ELF-1 (cell line): Measurements from ENCODE around the gene FGF4.

ENCODE experiments used
- DNase-seq: peaks from one replicate; pipeline ENCODE4 v3.0.0-alpha.2; 2016; ENCODE audit warnings: low read depth, low spot score

FGF4 gene

GRCh38 chr11:69775163-69775755, at the start of gene FGF4:
Gene FGF4, minus strand, starts transcription at chr11:69775341. Its CDS starts 257 bp downstream, at chr11:69775084.
- peak; percentile 71 for DNase-seq

DNA sequence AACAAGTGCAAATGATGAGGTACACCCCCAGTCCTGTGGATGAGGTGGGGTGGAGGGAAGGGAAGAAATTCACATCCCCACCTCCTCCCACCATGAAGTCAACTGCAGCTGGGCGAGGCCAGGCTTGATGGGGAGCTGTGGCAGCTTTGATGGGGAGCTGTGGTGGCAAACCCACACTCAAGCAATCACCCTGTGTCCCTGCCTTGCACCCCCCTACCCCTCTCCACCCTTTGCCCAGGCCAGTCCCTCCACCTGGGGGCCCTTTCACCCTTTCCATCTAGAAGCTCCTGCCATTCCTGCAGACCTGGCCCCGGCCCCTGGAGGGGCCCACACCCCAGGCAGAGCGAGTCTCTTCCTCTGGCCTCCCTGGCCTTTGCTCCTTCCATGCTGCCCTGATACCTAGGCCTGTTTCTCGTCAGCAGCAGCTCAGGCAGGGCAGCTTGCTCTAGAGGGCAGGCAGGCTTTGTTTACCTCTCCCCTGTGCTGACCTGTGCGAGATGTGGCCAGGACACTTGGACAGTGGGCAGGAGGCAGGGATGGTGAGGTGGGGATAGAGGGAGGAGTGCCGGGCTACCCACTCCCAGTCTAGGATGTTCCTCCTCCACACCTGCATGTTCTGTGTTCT, 48.6 kb upstream of the FGF4 start:
- no peak for DNase-seq

- no peak for DNase-seq
Observed at GRCh38 chr11:69822676-69823494, 47.7 kb upstream of the FGF4 start.

DNA sequence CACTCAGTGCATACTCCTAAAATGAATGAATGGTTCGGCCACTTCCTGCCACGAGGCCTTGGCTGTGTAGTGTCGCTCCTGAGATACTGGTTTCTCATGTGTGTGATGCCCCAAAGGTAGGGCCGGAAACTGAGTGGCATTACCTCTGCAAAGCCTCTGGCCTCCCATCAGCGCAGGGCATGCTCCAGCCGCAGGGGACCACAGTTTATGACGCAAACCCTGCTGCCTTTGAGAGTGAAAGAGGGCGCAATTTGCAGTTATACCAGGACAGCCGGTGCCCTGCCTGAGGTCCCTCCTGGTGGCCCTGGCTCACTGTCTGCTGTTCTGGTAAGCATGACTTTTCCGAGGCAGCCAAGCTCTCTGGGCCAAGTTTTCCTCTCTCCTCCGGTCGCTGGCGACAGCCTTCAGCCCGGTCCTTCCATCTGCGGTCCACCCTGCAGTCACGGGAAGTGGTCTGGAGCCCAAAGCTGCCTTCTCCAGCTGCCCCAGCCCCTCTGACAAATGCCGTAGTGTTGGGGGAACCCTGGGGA, 46.4 kb upstream of the FGF4 start:
- DNase-seq = no peak

GRCh38 chr11:69820441-69820840, 45.3 kb upstream of the FGF4 start:
- no peak for DNase-seq

GRCh38 chr11:69819541-69820070, 44.5 kb upstream of the FGF4 start:
- DNase-seq = peak; percentile 53

- DNase-seq = no peak
Observed at GRCh38 chr11:69818603-69819441, 43.7 kb upstream of the FGF4 start, which contains the start of gene FGF3. Gene FGF3, minus strand, starts transcription at chr11:69819416. Its CDS starts 483 bp downstream, at chr11:69818933.

GRCh38 chr11:69818231-69818602, 43.1 kb upstream of the FGF4 start:
- DNase-seq = peak; percentile 49

- peak; percentile 56 for DNase-seq
Observed at GRCh38 chr11:69817265-69818230, 42.4 kb upstream of the FGF4 start.

DNA sequence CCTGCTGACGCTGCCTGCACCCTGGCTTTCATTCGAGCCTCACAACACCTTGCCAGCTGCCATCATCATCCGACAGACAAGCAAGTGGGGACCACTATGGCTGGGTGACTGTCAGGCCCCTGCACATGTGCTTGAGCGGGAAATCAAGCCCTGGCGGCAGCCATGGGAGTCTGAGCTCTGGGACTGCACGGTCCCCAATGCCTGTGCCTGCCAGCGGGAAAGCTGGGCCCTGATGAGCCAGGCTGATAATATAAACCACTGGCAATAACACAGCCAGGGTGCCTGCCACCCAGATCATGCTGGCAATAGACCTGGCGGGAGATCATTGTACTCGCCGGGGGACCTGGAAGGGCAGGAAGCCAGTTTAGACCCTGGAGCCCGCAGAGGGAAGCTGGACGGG, 41.5 kb upstream of the FGF4 start:
- DNase-seq = no peak

GRCh38 chr11:69815973-69816372, 40.8 kb upstream of the FGF4 start:
- DNase-seq = no peak

GRCh38 chr11:69814902-69815301, 39.8 kb upstream of the FGF4 start:
- no peak for DNase-seq

GRCh38 chr11:69814411-69814810, 39.3 kb upstream of the FGF4 start:
- DNase-seq = no peak

GRCh38 chr11:69813839-69814238, 38.7 kb upstream of the FGF4 start:
- no peak for DNase-seq

GRCh38 chr11:69812946-69813345, 37.8 kb upstream of the FGF4 start:
- no peak for DNase-seq

DNA sequence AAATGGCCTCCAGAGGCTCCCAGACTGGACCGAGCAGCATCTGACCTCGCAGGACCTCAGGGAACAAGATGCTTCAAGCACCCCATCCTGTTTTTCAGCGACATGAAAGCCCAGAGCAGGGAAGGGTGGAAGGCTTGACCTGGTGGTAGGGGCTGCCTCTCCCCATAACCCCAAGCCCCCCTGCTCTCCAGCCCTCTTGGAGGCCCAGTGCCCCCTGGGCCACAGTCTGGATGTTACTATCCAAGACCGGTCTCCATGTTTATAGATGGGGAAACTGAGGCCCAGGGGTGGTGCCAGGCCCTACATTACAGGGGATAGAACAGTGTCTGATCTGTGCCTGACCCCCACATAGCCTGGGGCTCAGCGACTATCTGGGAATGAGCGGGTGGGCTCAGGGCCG, 37.1 kb upstream of the FGF4 start:
- no peak for DNase-seq

GRCh38 chr11:69811431-69811830, 36.3 kb upstream of the FGF4 start:
- no peak for DNase-seq

DNA sequence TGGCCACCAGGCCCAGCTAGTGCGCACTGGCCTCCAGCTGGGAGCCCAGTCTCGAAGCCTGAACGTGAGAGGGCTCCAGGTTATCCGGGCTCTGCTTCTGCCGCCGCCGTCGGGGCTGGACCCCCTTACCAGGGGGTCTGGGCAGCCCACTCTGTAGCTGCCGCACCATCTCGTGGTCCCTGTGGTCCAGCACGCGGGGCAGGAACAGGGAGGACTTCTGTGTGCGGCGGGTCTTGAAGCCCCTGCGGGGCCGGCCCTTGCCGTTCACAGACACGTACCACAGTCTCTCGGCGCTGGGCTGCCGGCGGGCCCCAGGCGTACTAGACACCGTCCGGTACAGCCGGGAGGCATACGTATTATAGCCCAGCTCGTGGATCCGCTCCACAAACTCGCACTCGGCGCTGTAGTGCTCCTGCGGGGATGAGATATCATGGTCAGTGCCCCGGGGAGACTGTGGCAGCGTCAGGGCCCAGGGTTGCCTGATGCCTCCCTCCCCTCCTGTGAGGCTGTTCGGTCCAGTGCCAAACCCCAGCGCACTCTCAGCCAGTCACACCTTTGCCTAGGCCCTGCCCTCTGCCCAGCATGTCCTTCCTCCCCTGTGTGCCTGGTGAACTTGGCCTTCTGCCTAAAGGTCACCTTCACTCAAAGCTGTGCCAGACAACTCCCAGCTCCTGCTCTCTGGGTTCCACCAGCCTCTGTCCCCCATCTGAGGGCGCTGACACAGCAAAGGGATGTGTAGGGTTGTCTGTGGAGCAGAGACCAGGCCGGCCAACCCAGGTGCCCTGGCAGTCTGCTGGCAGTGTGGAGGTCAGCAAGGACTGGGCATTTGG, 35.4 kb upstream of the FGF4 start:
- no peak for DNase-seq

DNA sequence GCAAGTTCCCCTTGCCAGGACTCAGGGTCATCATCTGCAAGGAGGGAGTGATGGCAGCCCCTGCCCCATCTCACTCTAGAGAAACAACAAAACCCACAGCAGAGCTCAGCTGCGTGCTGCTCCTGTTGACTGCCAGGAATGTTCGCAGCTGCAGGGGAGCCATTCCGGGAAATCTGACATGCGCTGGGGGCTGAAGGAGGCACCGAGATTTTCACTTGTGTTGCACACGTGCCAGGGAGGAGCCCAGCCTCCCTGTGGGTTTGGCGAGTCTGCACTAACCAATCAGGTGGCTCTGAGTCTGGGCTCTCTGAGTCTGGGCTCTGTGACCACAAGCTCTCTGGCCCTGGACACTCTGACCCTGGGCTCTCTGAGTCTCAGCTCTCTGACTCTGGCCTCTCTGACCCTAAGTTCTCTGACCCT, 33.5 kb upstream of the FGF4 start:
- peak; percentile 93 for DNase-seq
